ENCODE data around the gene NINJ2.

NINJ2 gene

GRCh38 chr12:537772-538171 lies 125.5 kb downstream of the NINJ2 start:
- TF ChIP-seq, protein P1, sequence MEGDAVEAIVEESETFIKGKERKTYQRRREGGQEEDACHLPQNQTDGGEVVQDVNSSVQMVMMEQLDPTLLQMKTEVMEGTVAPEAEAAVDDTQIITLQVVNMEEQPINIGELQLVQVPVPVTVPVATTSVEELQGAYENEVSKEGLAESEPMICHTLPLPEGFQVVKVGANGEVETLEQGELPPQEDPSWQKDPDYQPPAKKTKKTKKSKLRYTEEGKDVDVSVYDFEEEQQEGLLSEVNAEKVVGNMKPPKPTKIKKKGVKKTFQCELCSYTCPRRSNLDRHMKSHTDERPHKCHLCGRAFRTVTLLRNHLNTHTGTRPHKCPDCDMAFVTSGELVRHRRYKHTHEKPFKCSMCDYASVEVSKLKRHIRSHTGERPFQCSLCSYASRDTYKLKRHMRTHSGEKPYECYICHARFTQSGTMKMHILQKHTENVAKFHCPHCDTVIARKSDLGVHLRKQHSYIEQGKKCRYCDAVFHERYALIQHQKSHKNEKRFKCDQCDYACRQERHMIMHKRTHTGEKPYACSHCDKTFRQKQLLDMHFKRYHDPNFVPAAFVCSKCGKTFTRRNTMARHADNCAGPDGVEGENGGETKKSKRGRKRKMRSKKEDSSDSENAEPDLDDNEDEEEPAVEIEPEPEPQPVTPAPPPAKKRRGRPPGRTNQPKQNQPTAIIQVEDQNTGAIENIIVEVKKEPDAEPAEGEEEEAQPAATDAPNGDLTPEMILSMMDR (IDR thresholded peaks at IDR 0.05; ENCODE audit: low read depth, low read length), result no peak
- DNase-seq (ENCODE audit: extremely low read depth, low read depth), result no peak

DNA sequence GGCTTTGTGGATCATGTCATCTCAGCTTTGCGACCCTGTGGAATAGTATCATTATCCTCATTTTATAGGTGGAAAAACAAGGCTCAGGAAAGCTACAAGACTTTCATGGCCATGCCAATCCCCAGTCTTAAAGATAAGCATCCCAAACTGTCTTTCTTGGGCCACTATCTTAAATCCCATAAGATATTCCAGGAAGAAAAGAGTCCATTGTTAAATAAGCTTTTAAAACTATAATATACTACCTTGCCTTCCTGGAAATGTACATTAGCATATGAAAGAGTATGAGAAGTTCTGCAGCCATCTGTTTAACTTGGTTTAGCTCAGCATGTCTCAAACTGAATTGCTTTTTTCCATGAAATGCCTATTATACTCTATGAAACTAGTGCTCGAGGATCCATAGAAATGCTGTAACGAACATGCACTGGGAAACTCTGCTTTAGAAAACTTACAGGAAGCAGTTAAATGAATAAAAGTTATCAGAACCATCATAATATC lies 126.4 kb downstream of the NINJ2 start:
- no peak for DNase-seq (ENCODE audit: extremely low read depth, low read depth)
- TF ChIP-seq, protein P1 (IDR thresholded peaks at IDR 0.05; ENCODE audit: low read depth, low read length), result no peak

GRCh38 chr12:535396-535795 lies 127.8 kb downstream of the NINJ2 start:
- DNase-seq (ENCODE audit: extremely low read depth, low read depth), result no peak
- TF ChIP-seq, protein P1 (IDR thresholded peaks at IDR 0.05; ENCODE audit: low read depth, low read length), result no peak

DNA sequence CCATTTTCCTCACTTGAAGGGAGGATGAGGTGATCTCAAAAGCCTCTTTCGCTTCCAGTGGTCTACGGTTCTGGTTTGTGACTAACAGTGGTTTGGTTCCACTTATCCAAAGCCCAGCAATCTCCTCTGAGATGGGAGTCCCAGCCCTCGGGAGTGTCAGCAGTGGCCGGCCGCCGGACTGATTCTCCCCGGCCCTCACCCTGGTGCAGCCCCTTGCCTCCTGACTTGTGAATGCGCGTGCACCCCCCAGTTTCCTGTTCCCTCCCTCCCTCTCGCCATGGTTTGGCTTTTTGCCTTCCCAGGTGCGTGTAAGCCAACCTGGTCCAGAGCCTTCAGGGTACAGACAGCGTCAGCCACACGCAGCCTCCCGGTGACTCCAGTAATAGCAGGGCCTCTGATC lies 129.0 kb downstream of the NINJ2 start:
- no peak for DNase-seq (ENCODE audit: extremely low read depth, low read depth)
- TF ChIP-seq, protein P1 (IDR thresholded peaks at IDR 0.05; ENCODE audit: low read depth, low read length), result no peak

- no peak for DNase-seq (ENCODE audit: extremely low read depth, low read depth)
- TF ChIP-seq, protein P1 (IDR thresholded peaks at IDR 0.05; ENCODE audit: low read depth, low read length), result no peak
These were observed 129.5 kb downstream of the NINJ2 start for GRCh38 chr12:533718-534117.

- TF ChIP-seq, protein P1 (IDR thresholded peaks at IDR 0.05; ENCODE audit: low read depth, low read length), result no peak
- no peak for DNase-seq (ENCODE audit: extremely low read depth, low read depth)
These were observed 130.2 kb downstream of the NINJ2 start for GRCh38 chr12:532908-533565.

DNA sequence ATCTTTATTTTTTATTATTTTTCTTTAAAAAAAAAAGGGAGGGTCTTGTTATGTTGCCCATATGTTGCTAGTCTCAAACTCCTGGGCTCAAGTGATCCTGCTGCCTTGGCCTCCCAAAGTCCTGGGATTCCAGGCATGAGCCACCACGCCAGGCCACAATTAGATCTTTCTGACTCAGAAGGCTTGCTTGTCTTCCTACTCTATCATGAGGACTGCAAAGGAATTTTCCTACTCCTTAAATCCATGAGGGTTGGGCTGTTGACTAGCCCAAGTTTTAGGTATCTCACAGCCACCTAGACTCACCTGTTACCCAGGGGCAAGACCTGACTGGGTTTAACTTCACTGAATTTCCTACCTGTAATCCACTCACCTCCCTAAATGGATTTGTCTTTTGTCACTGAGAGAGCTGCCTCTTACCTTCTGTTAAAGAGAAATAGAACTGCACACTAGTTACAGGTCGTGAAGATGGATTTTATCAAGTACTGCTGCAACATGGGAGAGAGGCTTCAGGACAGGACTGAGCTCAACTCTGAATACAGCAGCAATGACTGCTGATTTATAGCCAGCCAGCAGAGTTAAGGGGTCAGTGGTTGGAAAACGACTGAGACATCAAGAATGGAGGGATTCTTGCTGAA lies 131.2 kb downstream of the NINJ2 start:
- no peak for DNase-seq (ENCODE audit: extremely low read depth, low read depth)
- TF ChIP-seq, protein P1 (IDR thresholded peaks at IDR 0.05; ENCODE audit: low read depth, low read length), result no peak

Measured in AG09319 (cell line).